Stimulated activated naive CD8-positive, alpha-beta T cell treated with anti-CD3 and anti-CD28 coated beads, Interleukin-15, Interleukin-2, amounts not matched to agents 100 U/mL and 50 U/mL, for 24 hours (primary cell): Measurements from ENCODE around the gene TIGIT.
"Not testable (repeated sequence)": the region's sequence is repeated elsewhere in the genome, so short reads cannot be mapped to it uniquely, and the experiment has no call there.

Experiments used
- ATAC-seq: fragments of 150-1000 bp; cut with Tn5 transposase; one replicate; pipeline ENCODE4 v1.10.0; 2021
- DNase-seq: peaks from one replicate; pipeline ENCODE4 v3.0.0; 2021

Gene TIGIT

GRCh38 chr3:114293838-114294535 is at the start of gene TIGIT:
TIGIT (plus strand) TSS chr3:114294028; CDS start chr3:114294062, 34 bp downstream.
- ATAC-seq (no peak), DNase-seq (no peak)

DNA sequence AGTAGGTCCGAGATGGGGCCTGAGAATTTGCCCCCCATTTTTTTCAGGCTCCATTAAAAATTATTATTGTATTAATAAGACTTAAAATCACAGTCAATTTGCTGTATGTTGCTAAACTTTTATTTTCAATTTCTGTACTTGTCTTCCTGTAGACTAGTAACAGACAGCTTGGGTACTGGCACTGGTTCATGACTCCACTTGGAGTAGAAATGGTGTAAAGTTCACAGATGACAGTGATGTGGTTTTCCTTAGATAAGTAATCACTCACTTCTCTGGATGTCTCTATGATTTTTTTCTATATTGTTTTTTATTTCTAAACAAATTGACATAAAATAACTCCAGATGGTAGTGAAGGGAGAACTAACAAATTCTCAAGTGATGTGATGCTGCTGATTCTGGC is 40.9 kb upstream of the TIGIT start:
- ATAC-seq, result peak; percentile 43
- no peak for DNase-seq

DNA sequence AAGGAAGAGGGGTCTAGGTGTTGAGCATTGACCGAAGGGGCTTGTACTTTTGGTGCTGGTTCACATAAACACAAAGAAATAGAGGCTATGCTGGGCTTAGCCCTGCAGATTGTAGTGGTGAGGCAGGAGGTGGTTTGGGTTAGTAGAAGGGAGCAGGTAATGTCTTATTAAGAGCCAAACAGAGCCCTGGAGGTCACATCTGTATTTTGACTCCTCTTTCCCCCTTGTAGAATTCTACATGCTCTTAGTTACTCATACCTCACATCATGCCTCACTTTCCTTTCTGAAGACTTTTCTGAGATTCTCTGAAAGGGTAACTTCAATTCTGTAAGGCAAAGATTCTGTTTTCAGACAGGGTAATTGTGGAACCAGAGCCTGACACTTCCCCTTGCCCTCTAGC is 40.3 kb upstream of the TIGIT start:
- DNase-seq, result no peak
- ATAC-seq, result no peak

DNA sequence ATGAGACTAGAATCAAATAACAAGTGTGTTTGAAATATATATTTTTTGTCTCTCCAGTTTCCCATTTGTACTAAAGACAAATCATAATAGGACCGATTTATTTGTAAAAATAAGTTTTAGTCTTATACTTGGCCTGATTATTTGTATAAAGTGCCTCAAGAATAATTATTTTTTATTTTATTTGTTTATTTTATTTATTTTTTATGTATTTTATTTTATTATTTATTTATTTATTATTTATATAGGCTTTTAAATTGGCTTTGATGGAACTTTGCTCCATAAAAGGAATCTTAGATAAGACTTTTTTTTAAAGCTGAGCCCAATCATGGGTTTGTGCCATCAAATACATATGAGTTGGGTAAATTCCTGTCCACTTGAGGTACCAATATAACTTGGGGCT is 34.3 kb upstream of the TIGIT start:
- ATAC-seq, result no peak
- DNase-seq, result no peak

GRCh38 chr3:114260152-114260551 is 33.7 kb upstream of the TIGIT start:
- no peak for ATAC-seq
- DNase-seq, result no peak

GRCh38 chr3:114270019-114270418 is 23.8 kb upstream of the TIGIT start:
- ATAC-seq (no peak), DNase-seq (no peak)

DNA sequence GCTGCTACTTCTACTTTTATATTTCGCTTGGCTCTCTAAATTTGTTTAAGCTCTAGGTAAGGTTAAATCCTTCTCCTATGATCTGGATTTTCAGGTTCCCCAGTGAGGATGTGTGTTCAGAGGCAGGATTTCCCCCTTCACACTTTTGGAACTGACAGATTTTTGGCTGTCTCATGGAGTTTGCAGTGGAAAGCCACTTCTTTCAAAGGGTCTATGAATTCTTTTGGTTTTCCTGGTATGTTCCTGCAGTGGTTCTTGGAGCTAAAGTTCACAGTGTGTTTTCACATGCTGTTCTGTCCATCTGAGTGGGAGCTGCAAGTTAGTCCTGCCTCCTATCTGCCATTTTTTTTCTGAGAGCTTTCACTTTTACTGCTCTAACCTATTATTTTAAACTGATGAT is 21.6 kb upstream of the TIGIT start:
- no peak for DNase-seq
- ATAC-seq, result no peak

- ATAC-seq (no peak), DNase-seq (no peak)
Measured at GRCh38 chr3:114274929-114275328, 18.9 kb upstream of the TIGIT start.

GRCh38 chr3:114276856-114277255 is 17.0 kb upstream of the TIGIT start:
- not testable (repeated sequence) for ATAC-seq, DNase-seq

- DNase-seq (no peak), ATAC-seq (no peak)
Measured at GRCh38 chr3:114284644-114285043, 9.2 kb upstream of the TIGIT start.

GRCh38 chr3:114285648-114286230 is 8.1 kb upstream of the TIGIT start:
- ATAC-seq, result peak; percentile 66
- DNase-seq, result no peak

DNA sequence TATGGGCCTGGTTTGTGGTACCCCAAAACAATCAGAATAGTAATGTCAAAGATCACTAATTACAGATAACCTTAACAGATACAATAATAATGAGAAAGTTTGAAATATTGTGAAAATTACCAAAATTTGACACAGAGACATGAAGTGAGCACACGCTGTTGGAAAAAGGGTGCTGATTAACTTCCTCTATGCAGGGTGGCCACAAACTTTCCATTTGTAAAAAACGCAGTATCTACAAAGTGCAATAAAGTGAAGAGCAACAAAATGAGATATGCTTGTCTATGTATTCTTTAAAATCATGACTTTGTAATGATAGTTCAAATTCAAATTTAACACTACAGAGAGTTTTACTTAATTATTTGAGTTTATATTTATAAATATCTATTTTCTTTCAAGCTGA is 7.6 kb upstream of the TIGIT start:
- no peak for DNase-seq
- no peak for ATAC-seq

DNA sequence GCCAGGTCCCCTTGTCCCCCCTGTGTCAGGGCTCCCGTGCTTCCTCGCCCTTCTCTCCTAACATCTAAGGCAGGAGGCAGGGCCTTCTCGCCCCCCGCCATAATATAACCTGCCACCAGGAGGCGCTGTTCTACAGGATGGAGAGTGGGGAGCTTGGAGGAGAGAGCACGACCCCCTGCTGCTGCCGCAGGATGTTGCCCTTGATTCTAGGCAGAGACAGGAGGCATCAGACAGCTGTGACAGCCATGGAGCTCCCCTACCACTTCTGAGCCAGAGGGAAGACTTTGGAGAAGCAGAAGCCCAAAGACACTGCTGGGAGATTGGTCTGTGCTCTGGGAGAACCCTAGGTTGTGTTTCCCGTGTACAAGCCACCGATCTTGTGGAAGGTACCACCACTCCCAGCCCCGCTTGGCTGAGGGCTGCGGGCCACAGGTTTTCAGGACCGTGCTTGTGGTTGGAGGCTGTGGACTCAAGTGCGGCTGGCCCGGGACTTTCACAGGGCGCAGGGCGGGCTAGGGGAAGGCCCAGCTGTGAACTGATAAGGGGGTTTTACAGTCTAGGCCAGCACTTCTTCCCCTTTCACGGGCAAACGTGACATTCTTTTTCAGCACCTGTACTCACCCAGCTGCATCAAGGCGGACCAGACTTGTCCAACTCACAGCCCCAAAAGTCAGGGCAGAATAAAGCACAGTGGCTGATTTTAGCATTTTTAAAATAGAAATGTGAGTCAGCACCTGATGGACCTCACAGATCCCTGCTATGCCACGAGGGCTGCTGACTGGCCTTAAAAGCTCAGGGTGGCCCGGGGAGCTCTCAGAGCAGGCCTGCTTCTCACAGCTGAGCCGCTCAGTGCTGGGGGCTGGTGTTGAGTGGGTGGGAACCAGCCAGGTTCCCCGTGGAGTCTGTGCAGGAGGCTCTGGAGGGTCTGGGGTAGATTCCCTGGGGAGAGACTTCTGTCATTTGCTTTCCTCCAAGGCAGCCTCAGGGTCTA is 2.6 kb upstream of the TIGIT start:
- ATAC-seq (peak; percentile 83), DNase-seq (peak; percentile 98)

- ATAC-seq (peak; percentile 2), DNase-seq (no peak)
Measured at GRCh38 chr3:114294940-114295480, 1.2 kb downstream of the TIGIT start.

- no peak for ATAC-seq
- DNase-seq, result no peak
Measured at GRCh38 chr3:114295946-114296345, 2.1 kb downstream of the TIGIT start.

DNA sequence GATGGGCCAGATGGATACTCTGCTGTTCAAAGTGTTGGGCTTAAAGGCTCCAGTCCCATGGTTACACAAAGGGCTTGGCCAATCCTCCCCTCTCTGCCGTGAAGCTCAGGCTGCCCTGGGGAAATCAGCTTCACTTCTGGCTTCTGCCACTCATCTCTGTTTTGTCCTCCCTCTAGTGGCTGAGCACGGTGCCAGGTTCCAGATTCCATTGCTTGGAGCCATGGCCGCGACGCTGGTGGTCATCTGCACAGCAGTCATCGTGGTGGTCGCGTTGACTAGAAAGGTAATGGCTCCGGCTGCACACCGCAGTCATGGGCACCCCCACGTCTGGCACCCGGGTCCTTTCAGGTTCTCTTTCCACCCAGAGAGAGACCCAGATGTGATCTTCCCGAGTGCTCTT is 5.6 kb downstream of the TIGIT start:
- DNase-seq, result peak; percentile 43
- ATAC-seq, result peak; percentile 64

DNA sequence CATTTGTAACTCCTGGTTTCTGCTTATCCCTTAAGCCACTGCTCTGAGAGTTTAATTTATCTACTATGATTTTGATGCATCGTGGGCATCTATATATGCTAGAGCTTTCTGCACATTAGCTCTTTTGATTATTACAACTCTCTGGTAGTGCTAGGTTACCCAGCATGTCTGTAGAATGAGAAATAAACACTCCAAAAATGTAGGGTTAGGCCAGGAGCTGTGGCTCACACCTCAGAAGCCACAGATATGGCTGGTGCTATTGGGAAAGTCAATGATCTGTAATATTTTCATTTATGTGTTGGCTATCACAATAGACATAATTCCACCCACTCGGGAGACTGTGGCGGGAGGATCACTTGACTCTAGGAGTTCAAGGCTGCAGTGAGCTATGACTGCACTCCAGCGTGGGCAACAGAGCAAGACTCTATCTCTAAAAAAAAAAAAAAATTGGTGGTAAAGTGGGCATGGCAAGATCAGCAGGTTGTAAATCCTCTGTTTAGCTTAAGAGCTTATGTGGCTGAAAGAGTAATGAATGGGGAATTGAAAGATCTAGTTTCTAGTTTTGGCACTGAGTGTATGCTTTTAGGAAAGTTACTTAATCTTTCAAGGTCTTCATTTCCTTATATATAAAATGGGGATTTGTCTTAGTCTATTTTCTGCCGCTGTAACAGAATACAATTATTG is 6.3 kb downstream of the TIGIT start:
- DNase-seq, result no peak
- no peak for ATAC-seq

DNA sequence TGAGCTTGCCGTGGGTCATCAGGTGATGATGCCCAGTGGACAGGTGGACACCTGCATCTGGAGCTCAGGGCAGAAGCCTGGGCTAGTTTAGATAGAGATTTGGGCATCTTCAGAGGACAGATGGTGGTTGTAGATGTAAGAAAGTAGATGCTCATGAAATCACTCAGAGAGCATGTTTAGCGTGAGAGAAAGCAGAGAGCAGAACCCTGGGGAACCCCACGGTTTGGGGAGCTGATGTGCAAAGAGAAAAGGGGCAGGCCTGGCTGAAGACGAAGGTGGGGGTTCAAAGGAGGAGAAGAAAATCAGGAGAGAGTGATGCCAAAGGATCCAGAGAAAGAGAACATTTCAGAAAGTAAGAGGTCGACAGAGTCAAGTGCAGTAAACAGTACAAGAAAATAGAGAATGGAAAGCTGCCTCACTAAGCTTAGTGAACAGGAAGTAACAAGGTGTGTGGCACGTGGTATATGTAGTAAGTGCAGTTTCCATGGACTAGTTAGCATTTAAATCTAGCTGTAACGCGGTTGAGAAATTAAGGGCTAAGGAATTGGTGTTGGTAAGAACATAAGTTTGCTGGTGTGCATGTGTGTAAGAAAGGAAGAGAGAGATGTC is 13.5 kb downstream of the TIGIT start:
- ATAC-seq, result no peak
- DNase-seq, result no peak

DNA sequence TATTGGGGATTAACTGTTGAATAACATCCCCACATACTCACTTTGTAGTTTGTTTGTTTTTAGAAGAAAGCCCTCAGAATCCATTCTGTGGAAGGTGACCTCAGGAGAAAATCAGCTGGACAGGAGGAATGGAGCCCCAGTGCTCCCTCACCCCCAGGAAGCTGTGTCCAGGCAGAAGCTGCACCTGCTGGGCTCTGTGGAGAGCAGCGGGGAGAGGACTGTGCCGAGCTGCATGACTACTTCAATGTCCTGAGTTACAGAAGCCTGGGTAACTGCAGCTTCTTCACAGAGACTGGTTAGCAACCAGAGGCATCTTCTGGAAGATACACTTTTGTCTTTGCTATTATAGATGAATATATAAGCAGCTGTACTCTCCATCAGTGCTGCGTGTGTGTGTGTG is 14.0 kb downstream of the TIGIT start:
- DNase-seq, result no peak
- no peak for ATAC-seq

GRCh38 chr3:114308377-114308776 is 14.5 kb downstream of the TIGIT start:
- ATAC-seq, result peak; percentile 9

DNA sequence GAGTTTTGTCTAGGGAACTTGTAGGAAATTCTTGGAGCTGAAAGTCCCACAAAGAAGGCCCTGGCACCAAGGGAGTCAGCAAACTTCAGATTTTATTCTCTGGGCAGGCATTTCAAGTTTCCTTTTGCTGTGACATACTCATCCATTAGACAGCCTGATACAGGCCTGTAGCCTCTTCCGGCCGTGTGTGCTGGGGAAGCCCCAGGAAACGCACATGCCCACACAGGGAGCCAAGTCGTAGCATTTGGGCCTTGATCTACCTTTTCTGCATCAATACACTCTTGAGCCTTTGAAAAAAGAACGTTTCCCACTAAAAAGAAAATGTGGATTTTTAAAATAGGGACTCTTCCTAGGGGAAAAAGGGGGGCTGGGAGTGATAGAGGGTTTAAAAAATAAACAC is 15.0 kb downstream of the TIGIT start:
- DNase-seq (peak; percentile 53), ATAC-seq (peak; percentile 75)

More at GRCh38 chr3:114308377-114308776, 14.5 kb downstream of the TIGIT start:
- DNase-seq, result no peak

DNA sequence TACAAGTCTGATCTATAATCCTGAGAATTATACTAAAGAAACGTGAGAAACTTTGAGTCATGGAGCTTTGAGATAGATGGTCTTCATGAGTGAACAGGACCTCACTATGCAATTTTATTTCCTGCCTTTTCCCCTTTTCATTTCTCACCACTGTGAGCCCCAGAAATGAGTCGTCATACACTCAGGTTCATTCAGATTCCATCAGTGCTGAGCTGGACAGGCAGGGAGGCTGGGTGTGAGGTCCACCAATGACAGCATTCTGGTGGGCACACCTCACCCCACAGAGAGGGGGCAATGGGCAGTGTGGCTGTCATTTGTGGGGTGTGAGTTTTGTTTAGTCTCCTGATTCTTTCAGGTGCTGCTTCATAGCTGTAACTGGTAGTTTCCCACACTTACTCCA is 16.9 kb downstream of the TIGIT start:
- peak; percentile 42 for DNase-seq
- ATAC-seq, result peak; percentile 78
